Nephron progenitor cell (in vitro differentiated cells): Measurements from ENCODE around the gene NAXD.

Experiments
- DNase-seq: peaks from one replicate; pipeline ENCODE4 v3.0.0; 2021
- H3K27ac Mint-ChIP-seq: 2 replicates; pipeline ENCODE4 v1.8.0; 2021; ENCODE audit warnings: mild to moderate bottlenecking, moderate library complexity, mixed read lengths
- H3K27me3 Mint-ChIP-seq: 2 replicates; pipeline ENCODE4 v1.8.0; 2021; ENCODE audit warnings: mild to moderate bottlenecking, low read depth, mixed read lengths; ENCODE audit not compliant: poor library complexity
- H3K36me3 Mint-ChIP-seq: 2 replicates; pipeline ENCODE4 v1.8.0; 2021; ENCODE audit warnings: low read depth, mixed read lengths
- H3K4me1 Mint-ChIP-seq: 2 replicates; pipeline ENCODE4 v1.8.0; 2021; ENCODE audit warnings: mixed read lengths
- H3K4me3 Mint-ChIP-seq: 2 replicates; pipeline ENCODE4 v1.8.0; 2021; ENCODE audit warnings: mild to moderate bottlenecking, moderate library complexity, mixed read lengths
- H3K9me3 Mint-ChIP-seq: 2 replicates; pipeline ENCODE4 v1.8.0; 2021; ENCODE audit warnings: mild to moderate bottlenecking, moderate library complexity, mixed read lengths
- TF ChIP-seq, protein P1 (sequence below): fragments of 200-600 bp; sonication (generic); IDR thresholded peaks from 2 replicates; pipeline ENCODE4 v1.5.0; 2021; ENCODE audit warnings: antibody characterized with exemption

NAXD gene

DNA sequence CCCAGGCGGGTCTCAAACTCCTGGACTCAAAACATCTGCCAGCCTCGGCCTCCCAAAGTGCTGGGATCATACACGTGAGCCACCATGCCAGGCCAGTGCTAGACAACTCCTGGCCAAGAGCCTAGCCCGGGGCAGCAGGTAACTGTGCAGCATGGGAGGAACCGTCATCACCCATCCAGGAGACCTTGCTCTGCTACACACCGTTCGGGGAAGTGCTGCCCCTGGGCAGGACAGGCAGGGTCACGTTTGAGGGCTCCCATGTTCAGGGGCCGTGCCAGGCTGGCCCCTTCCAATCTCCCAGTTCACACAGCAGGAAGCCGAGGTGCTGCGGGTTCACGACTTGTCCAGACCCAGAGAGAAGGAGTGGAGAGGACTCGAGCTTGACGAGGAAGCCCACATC is 35.1 kb downstream of the NAXD start:
- H3K4me1 Mint-ChIP-seq, result peaks cover 32% of the 10 kb centered on the region
- no peak for DNase-seq
- H3K27ac Mint-ChIP-seq, result no peak overlapping the region
- TF ChIP-seq, protein P1, sequence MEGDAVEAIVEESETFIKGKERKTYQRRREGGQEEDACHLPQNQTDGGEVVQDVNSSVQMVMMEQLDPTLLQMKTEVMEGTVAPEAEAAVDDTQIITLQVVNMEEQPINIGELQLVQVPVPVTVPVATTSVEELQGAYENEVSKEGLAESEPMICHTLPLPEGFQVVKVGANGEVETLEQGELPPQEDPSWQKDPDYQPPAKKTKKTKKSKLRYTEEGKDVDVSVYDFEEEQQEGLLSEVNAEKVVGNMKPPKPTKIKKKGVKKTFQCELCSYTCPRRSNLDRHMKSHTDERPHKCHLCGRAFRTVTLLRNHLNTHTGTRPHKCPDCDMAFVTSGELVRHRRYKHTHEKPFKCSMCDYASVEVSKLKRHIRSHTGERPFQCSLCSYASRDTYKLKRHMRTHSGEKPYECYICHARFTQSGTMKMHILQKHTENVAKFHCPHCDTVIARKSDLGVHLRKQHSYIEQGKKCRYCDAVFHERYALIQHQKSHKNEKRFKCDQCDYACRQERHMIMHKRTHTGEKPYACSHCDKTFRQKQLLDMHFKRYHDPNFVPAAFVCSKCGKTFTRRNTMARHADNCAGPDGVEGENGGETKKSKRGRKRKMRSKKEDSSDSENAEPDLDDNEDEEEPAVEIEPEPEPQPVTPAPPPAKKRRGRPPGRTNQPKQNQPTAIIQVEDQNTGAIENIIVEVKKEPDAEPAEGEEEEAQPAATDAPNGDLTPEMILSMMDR, result no peak
- peaks cover 41% of the 10 kb centered on the region for H3K36me3 Mint-ChIP-seq
- H3K9me3 Mint-ChIP-seq, result no peaks in the 10 kb centered on the region
- H3K4me3 Mint-ChIP-seq, result no peak overlapping the region
- no peaks in the 10 kb centered on the region for H3K27me3 Mint-ChIP-seq

DNA sequence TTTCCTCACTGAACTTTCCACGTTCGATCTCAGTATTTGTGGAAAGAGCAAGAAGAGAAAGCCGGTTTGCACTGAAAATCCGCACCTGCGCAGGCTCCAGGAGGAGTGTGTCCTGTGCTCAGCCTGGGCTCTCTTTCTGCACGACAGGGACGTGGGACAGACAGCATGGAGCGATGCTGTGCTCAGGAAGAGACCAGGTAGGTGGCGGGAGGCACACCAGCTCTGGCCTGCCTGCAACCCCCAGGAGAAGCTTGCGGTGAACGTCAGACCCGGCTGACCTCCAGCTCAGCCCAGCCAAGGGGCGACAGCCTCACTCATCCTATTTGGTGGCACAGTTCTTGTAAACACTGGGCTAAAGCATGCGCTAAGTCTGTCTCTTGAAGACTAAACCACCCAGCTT is 35.9 kb downstream of the NAXD start:
- H3K4me3 Mint-ChIP-seq, result no peak overlapping the region
- peaks cover 47% of the 10 kb centered on the region for H3K36me3 Mint-ChIP-seq
- no peak for DNase-seq
- TF ChIP-seq, protein P1, result no peak
- peaks cover 2% of the 10 kb centered on the region for H3K9me3 Mint-ChIP-seq
- H3K4me1 Mint-ChIP-seq, result peaks cover 32% of the 10 kb centered on the region
- peak overlapping the region; percentile 93 for H3K27ac Mint-ChIP-seq
- no peaks in the 10 kb centered on the region for H3K27me3 Mint-ChIP-seq

DNA sequence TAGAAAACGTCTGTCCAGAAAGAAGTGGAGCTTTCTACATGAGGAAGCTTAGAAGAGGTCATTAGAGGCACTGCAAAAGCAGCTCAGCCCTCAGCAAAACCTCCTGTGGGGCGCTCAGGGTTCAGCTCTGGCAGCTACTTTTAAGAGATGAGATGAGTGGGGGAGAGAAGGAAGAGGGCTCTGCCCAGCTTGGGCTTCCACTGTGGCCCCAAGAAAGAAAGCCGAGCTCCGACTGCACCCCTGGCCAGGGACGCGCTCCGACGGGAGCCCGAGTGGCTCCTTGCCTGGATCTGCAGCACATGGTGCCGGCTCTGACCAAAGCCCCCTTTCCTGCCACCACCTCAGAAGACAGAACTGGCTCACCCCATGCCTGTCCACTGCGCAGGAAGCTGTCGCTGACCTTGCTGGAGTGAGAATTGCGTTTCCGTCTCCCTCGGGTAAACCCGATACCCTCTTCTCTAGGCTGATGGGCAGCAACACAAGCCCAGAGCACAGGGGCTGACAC is 36.4 kb downstream of the NAXD start:
- Mint-ChIP-seq H3K4me3 (no peak overlapping the region), H3K4me1 (peaks cover 32% of the 10 kb centered on the region), H3K9me3 (peaks cover 4% of the 10 kb centered on the region), H3K27me3 (no peaks in the 10 kb centered on the region), H3K36me3 (peaks cover 50% of the 10 kb centered on the region), H3K27ac (peak overlapping the region; percentile 93)
- TF ChIP-seq, protein P1, result no peak
- DNase-seq, result no peak

DNA sequence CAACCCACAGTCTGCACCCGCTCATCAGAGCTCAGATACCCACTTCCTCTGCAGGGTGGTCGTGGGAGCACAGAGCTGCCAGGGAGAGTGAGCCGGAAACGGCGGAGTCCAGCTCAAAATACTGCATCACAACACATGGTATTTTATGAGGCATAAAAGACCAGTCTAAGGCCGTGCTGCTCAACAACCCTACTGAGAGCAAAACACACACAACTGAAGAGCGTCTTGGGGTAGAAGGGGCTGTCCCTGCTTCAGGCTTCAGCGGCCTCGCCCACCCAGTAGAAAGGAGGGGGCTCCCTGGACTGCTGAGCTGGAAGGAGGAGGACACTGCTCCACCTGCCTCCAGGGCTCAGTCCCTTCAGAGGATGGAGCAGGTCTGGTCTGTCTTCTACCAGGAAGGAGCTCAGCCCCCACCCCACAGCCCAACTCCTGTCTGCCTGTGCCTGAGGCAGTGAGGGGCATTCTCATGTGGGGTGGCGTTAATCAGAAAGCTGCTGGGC is 36.9 kb downstream of the NAXD start:
- Mint-ChIP-seq H3K4me3 (peak overlapping the region; percentile 39), H3K4me1 (peaks cover 32% of the 10 kb centered on the region), H3K9me3 (peaks cover 7% of the 10 kb centered on the region), H3K36me3 (peaks cover 54% of the 10 kb centered on the region), H3K27ac (peak overlapping the region; percentile 30), H3K27me3 (no peaks in the 10 kb centered on the region)
- no peak for DNase-seq
- TF ChIP-seq, protein P1, result no peak

DNA sequence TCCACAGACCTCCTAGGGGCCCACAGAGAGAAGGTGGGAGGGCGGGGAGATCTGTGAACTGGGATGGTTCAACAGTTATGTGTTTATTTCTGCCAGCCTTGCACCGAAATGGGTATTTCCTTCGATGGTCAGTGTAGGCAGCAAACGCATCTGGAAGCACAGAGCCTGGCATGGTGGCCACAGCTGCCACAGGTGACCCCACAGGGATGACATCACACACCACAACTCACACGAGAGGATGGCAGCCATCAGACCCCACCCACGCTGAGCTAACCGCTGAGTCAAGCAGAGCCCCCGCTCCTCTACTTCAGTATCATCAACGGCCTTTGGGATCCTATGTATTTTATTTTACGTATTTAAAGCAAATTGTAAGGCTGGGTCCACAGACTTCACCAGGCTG is 37.4 kb downstream of the NAXD start:
- Mint-ChIP-seq H3K36me3 (peaks cover 58% of the 10 kb centered on the region), H3K9me3 (peaks cover 11% of the 10 kb centered on the region), H3K4me1 (peaks cover 32% of the 10 kb centered on the region), H3K27ac (no peak overlapping the region), H3K4me3 (no peak overlapping the region), H3K27me3 (no peaks in the 10 kb centered on the region)
- DNase-seq, result no peak
- TF ChIP-seq, protein P1, result no peak

DNA sequence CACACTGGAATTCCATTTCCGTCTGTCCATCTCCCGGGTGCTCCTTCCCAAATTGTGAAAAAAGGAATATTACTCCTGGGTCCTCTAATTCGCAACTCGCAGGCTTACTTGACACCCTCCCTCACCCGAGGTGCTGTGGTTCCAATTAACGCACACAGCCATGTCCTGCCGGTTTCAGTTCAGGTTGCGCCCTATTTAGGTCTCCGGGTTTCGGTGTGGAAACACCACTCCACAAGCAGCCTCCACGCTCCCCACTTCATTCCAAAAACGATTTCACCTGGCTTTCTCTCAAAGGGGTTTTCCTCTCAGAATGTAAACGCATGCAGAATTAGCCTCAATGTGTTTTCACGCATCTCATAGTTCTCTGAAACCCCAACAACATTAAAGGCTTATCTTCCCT is 37.9 kb downstream of the NAXD start:
- Mint-ChIP-seq H3K27me3 (no peaks in the 10 kb centered on the region), H3K9me3 (peaks cover 16% of the 10 kb centered on the region), H3K4me1 (peaks cover 32% of the 10 kb centered on the region), H3K27ac (peak overlapping the region; percentile 75), H3K4me3 (no peak overlapping the region), H3K36me3 (peaks cover 63% of the 10 kb centered on the region)
- DNase-seq, result no peak
- TF ChIP-seq, protein P1, result no peak
